Limb (tissue), 2 donors: ENCODE results near the gene GTF2F1.
"Not testable (repeated sequence)": the region's sequence is repeated elsewhere in the genome, so short reads cannot be mapped to it uniquely, and the experiment has no call there.

Source experiments
- DNase-seq, 2 donors: peaks; one replicate each; pipeline ENCODE4 v3.0.0-alpha.2; 2016; ENCODE audit errors: extremely low spot score in 2 of 2

Gene GTF2F1

GRCh38 chr19:6417713-6418561 is 25.0 kb upstream of the GTF2F1 start:
- DNase-seq, result peak in 1 of 2 donors; percentile 50

GRCh38 chr19:6416658-6417405 is 23.9 kb upstream of the GTF2F1 start:
- no peak for DNase-seq

- DNase-seq, result no peak
Measured at GRCh38 chr19:6415591-6416190, 22.7 kb upstream of the GTF2F1 start.

- DNase-seq, result no peak
Measured at GRCh38 chr19:6414793-6415590, 22.0 kb upstream of the GTF2F1 start.

- peak in 1 of 2 donors; percentile 42 for DNase-seq
Measured at GRCh38 chr19:6413721-6414643, 21.0 kb upstream of the GTF2F1 start.

- DNase-seq, result peak; percentile 1 to 49
Measured at GRCh38 chr19:6413291-6413690, 20.3 kb upstream of the GTF2F1 start.

GRCh38 chr19:6412447-6413091 is 19.6 kb upstream of the GTF2F1 start:
- peak; percentile 2 to 54 for DNase-seq

GRCh38 chr19:6412061-6412446 is 19.1 kb upstream of the GTF2F1 start:
- no peak for DNase-seq

- DNase-seq, result no peak
Measured at GRCh38 chr19:6409346-6409745, 16.4 kb upstream of the GTF2F1 start.

- no peak for DNase-seq
Measured at GRCh38 chr19:6406401-6406800, 13.4 kb upstream of the GTF2F1 start.

GRCh38 chr19:6402837-6403608 is 10.1 kb upstream of the GTF2F1 start:
- peak; percentile 81 to 85 for DNase-seq

GRCh38 chr19:6402058-6402457 is 9.1 kb upstream of the GTF2F1 start:
- no peak for DNase-seq

- not testable (repeated sequence) for DNase-seq
Measured at GRCh38 chr19:6400062-6400944, 7.3 kb upstream of the GTF2F1 start.

- DNase-seq, result no peak
Measured at GRCh38 chr19:6396305-6396704, 3.3 kb upstream of the GTF2F1 start.

GRCh38 chr19:6394831-6395230 is 1.9 kb upstream of the GTF2F1 start:
- no peak for DNase-seq

- DNase-seq, result no peak
Measured at GRCh38 chr19:6393983-6394412, 1.0 kb upstream of the GTF2F1 start.

GRCh38 chr19:6392221-6393073 is 517 bp downstream of the GTF2F1 start:
- no peak for DNase-seq
